CD4-positive, alpha-beta T cell (primary cell): ENCODE data around the gene C9orf152. TPM values are rescaled to one million over a fixed set of nuclear protein-coding genes. Genes with fewer than 3 reads are reported as not detected.
"Not testable (repeated sequence)": the region's sequence is repeated elsewhere in the genome, so short reads cannot be mapped to it uniquely, and the experiment has no call there.

ENCODE experiments used
- ATAC-seq: fragments of 200-7000 bp; cut with Tn5 transposase; one replicate; pipeline ENCODE4 v1.10.0; 2022; ENCODE audit warnings: mild to moderate bottlenecking; ENCODE audit not compliant: poor library complexity
- CTCF ChIA-PET: fragments of 350-600 bp; sonication (Branson Sonifier 250); formaldehyde crosslinking; loops from one replicate; lab custom pipeline; 2021; ENCODE audit warnings: antibody characterized with exemption, inconsistent platforms; lab: Charles Lee
- POLR2A ChIA-PET: fragments of 350-600 bp; sonication (Branson Sonifier 250); formaldehyde crosslinking; loops from one replicate; lab custom pipeline; 2021; ENCODE audit warnings: antibody characterized with exemption, inconsistent platforms; lab: Charles Lee
- DNase-seq, 14 experiments: peaks; one replicate each; pipeline ENCODE4 v3.0.0-alpha.2; 2013 to 2020; ENCODE audit warnings: mixed read lengths in 2 of 14
- H3K27ac ChIP-seq, 2 donors: one replicate each; pipeline versions ENCODE4 v1.5.1 to v1.7.0; 2013; ENCODE audit warnings: low read length in 2 of 2, low read depth in 1 of 2, mild to moderate bottlenecking in 1 of 2
- H3K27me3 ChIP-seq, 2 experiments: 1 replicate in 1 of 2; 2 replicates in 1 of 2; pipeline versions ENCODE4 v1.6.1 to v1.7.0; 2013; ENCODE audit warnings: low read length in 2 of 2, control low read depth in 1 of 2, mild to moderate bottlenecking in 1 of 2, moderate library complexity in 1 of 2; ENCODE audit not compliant: insufficient read depth in 2 of 2, control insufficient read depth in 1 of 2
- H3K36me3 ChIP-seq: one replicate; pipeline ENCODE4 v1.6.1; 2013; ENCODE audit warnings: low read length, control low read depth; ENCODE audit not compliant: insufficient read depth
- H3K4me1 ChIP-seq: one replicate; pipeline ENCODE4 v1.6.1; 2013; ENCODE audit warnings: low read length, control low read depth; ENCODE audit not compliant: insufficient read depth
- H3K4me3 ChIP-seq: one replicate; pipeline ENCODE4 v1.5.1; 2013; ENCODE audit warnings: mild to moderate bottlenecking, low read length, moderate library complexity
- H3K9me3 ChIP-seq, 2 experiments: 1 replicate in 1 of 2; 2 replicates in 1 of 2; pipeline versions ENCODE4 v1.6.1 to v1.7.0; 2013; ENCODE audit warnings: low read length in 2 of 2, mild to moderate bottlenecking in 2 of 2, control low read depth in 1 of 2, moderate library complexity in 1 of 2; ENCODE audit not compliant: control insufficient read depth in 1 of 2, insufficient read depth in 1 of 2
- H3K27ac Mint-ChIP-seq: one replicate; pipeline ENCODE4 v1.8.0; 2020; ENCODE audit warnings: mixed read lengths
- H3K27me3 Mint-ChIP-seq: one replicate; pipeline ENCODE4 v1.8.0; 2021; ENCODE audit warnings: mixed read lengths
- H3K36me3 Mint-ChIP-seq: one replicate; pipeline ENCODE4 v1.8.0; 2021; ENCODE audit warnings: low read depth, mixed read lengths
- H3K4me1 Mint-ChIP-seq: one replicate; pipeline ENCODE4 v1.8.0; 2021; ENCODE audit warnings: low read depth, mixed read lengths
- H3K4me3 Mint-ChIP-seq: one replicate; pipeline ENCODE4 v1.8.0; 2020; ENCODE audit warnings: mild to moderate bottlenecking, mixed read lengths
- H3K9me3 Mint-ChIP-seq: one replicate; pipeline ENCODE4 v1.8.0; 2020; ENCODE audit warnings: mixed read lengths
- intact Hi-C, 2 experiments: fragments of 100-400 bp; cut with DNase I in 1 of 2; cut with micrococcal nuclease in 1 of 2; formaldehyde crosslinking; loops; one replicate each; pipeline versions ENCODE4 v1.15.1 to v1.9.0; 2023 to 2025; cut with DNase I, micrococcal nuclease
- total RNA-seq, 174 experiments: library from RNA in 2 of 174; stranded (reverse) in 2 of 174; gene quantifications; one replicate each; pipeline ENCODE4 v1.2.3 and lab custom pipeline; 2021 to 2026
- TF ChIP-seq, protein P1 (sequence below): fragments of 200-600 bp; IDR thresholded peaks from one replicate; pipeline ENCODE4 v1.8.0; 2022; ENCODE audit warnings: antibody characterized with exemption, mild to moderate bottlenecking

The C9orf152 gene
- total RNA-seq, 2 experiments from 2014 or later, result not detected

DNA sequence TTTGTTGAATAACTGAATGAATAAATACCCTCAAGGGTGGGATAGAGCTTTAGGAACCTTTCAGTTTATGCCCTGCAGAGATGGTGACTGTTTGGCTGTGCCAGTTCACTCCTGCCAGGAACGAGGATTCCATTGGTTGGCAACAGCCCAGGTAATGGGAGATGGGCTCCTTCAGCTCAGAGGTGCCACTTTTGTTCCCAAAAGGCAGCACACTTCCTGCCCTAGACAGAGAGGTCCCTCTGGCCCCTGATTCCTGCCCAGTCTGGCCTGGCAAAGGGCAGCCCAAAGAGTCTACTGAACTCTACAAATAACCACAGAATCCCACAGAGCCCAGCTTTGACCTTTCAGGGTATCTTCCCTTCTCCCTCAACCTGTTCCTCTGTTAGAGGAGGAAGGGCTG lies 1.6 kb downstream of the C9orf152 start:
- H3K27ac ChIP-seq, result no peak overlapping the region
- intact Hi-C loops, result no loop called here
- H3K4me1 ChIP-seq, result no peaks in the 10 kb centered on the region
- no peak overlapping the region for H3K27ac Mint-ChIP-seq
- H3K36me3 Mint-ChIP-seq, result no peaks in the 10 kb centered on the region
- H3K9me3 ChIP-seq, result no peaks in the 10 kb centered on the region
- TF ChIP-seq, protein P1, sequence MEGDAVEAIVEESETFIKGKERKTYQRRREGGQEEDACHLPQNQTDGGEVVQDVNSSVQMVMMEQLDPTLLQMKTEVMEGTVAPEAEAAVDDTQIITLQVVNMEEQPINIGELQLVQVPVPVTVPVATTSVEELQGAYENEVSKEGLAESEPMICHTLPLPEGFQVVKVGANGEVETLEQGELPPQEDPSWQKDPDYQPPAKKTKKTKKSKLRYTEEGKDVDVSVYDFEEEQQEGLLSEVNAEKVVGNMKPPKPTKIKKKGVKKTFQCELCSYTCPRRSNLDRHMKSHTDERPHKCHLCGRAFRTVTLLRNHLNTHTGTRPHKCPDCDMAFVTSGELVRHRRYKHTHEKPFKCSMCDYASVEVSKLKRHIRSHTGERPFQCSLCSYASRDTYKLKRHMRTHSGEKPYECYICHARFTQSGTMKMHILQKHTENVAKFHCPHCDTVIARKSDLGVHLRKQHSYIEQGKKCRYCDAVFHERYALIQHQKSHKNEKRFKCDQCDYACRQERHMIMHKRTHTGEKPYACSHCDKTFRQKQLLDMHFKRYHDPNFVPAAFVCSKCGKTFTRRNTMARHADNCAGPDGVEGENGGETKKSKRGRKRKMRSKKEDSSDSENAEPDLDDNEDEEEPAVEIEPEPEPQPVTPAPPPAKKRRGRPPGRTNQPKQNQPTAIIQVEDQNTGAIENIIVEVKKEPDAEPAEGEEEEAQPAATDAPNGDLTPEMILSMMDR, result no peak
- CTCF ChIA-PET, result no interaction called here
- no peak overlapping the region for H3K4me3 Mint-ChIP-seq
- H3K4me1 Mint-ChIP-seq, result no peaks in the 10 kb centered on the region
- ATAC-seq (no peak), DNase-seq (no peak)
- POLR2A ChIA-PET, result no interaction called here
- H3K36me3 ChIP-seq, result no peaks in the 10 kb centered on the region
- no peaks in the 10 kb centered on the region for H3K9me3 Mint-ChIP-seq
- no peaks in the 10 kb centered on the region for H3K27me3 Mint-ChIP-seq
- no peak overlapping the region for H3K4me3 ChIP-seq
- H3K27me3 ChIP-seq, result peaks cover 0 to 6% of the 10 kb centered on the region in 2 experiments

DNA sequence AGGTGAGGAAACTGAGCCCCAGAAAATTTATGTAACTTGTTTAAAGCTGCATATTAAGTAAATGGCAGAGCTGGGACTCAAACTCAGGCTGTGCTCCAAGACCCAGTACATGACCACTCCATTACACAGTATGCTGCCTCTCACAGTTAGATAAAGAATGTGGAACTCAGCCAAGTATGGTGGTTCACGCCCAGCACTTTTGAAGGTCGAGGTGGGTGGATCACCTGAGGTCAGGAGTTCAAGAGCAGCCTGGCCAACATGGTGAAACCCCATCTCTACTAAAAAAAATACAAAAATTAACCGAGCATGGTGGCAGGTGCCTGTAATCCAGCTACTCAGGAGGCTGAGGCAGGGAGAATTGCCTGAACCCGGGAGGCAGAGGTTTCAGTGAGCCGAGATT lies 2.3 kb downstream of the C9orf152 start:
- H3K27ac Mint-ChIP-seq, result not testable (repeated sequence)

DNA sequence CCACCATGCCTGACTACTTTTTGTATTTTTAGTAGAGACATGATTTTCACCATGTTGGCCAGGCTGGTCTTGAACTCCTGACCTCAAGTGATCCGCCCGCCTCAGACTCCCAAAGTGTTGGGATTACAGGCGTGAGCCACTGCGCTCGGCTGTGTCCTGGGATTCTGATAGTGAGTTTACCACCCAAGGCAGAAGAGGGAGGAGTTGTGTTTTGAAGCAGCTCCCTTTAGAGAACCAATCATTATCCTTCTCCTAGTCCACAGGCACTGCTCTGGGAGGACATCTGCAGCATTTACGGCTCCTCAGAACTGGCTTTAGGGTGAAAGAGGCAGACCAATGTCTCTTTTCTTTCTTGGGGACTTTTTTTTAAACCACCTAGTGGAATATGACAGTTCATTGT lies 5.7 kb downstream of the C9orf152 start:
- Histone ChIP-seq H3K36me3 (no peaks in the 10 kb centered on the region), H3K4me1 (no peaks in the 10 kb centered on the region), H3K27me3 (peaks cover 0 to 6% of the 10 kb centered on the region in 2 experiments), H3K9me3 (peaks cover 0 to 3% of the 10 kb centered on the region in 2 experiments), H3K27ac (no peak overlapping the region), H3K4me3 (no peak overlapping the region)
- ChIA-PET POLR2A (no interaction called here), CTCF (no interaction called here)
- no peaks in the 10 kb centered on the region for H3K27me3 Mint-ChIP-seq
- ATAC-seq (no peak), DNase-seq (no peak)
- no peaks in the 10 kb centered on the region for H3K9me3 Mint-ChIP-seq
- TF ChIP-seq, protein P1, result no peak
- no peaks in the 10 kb centered on the region for H3K36me3 Mint-ChIP-seq
- no peaks in the 10 kb centered on the region for H3K4me1 Mint-ChIP-seq
- H3K27ac Mint-ChIP-seq, result no peak overlapping the region
- intact Hi-C loops, result no loop called here
- no peak overlapping the region for H3K4me3 Mint-ChIP-seq

More for the DNA sequence above, 2.3 kb downstream of the C9orf152 start:
- H3K36me3 Mint-ChIP-seq, H3K9me3 ChIP-seq, H3K27ac ChIP-seq, H3K27me3 ChIP-seq, H3K4me3 Mint-ChIP-seq, DNase-seq, POLR2A ChIA-PET, ATAC-seq, H3K4me3 ChIP-seq, H3K36me3 ChIP-seq, H3K9me3 Mint-ChIP-seq, H3K4me1 Mint-ChIP-seq, intact Hi-C loops, CTCF ChIA-PET, H3K4me1 ChIP-seq, H3K27me3 Mint-ChIP-seq: not testable (repeated sequence)

DNA sequence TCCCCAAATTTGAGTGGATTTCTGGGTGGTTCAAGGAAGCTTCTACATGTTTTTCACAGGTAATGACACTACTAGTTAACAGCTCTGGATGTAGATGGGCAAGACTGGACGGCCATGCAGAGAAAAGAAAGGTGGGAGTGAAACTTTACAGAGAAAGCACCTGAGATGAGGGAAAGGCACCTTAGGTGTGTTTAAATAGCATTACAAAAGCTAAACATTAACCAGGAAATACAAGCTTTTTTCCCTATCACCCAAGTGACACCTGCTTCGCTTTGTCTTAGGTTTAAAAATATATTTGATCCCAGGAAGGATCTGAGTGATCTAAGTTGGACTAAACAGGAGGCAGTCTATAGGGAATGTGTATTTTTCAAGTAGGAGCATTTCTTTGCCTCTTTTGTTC lies 8.3 kb downstream of the C9orf152 start:
- intact Hi-C loops, result no loop called here
- H3K36me3 Mint-ChIP-seq, result no peaks in the 10 kb centered on the region
- no peak overlapping the region for H3K4me3 Mint-ChIP-seq

More for the DNA sequence above, 8.3 kb downstream of the C9orf152 start:
- Histone ChIP-seq H3K4me3 (no peak overlapping the region), H3K9me3 (peaks cover 0 to 3% of the 10 kb centered on the region in 2 experiments), H3K27ac (no peak overlapping the region), H3K4me1 (no peaks in the 10 kb centered on the region), H3K36me3 (no peaks in the 10 kb centered on the region), H3K27me3 (no peaks in the 10 kb centered on the region)
- CTCF ChIA-PET, result no interaction called here
- TF ChIP-seq, protein P1, result no peak
- Mint-ChIP-seq H3K27ac (no peak overlapping the region), H3K9me3 (no peaks in the 10 kb centered on the region), H3K4me1 (no peaks in the 10 kb centered on the region), H3K27me3 (no peaks in the 10 kb centered on the region)
- ATAC-seq (no peak), DNase-seq (no peak)
- POLR2A ChIA-PET, result no interaction called here
